ENCODE data around the gene CLCN7. TPM values are rescaled to one million over a fixed set of nuclear protein-coding genes. Genes with fewer than 3 reads are reported as not detected.
"Not testable (repeated sequence)": the region's sequence is repeated elsewhere in the genome, so short reads cannot be mapped to it uniquely, and the experiment has no call there.

The CLCN7 gene
- total and polyA plus RNA-seq, 2 of the 13 experiments (the other 11 are each of a cell fraction or from before 2014, with no cell fraction given), result 24.6 to 25.1 TPM

GRCh38 chr16:1485847-1486496, 11.1 kb upstream of the CLCN7 start:
- FAIRE-seq, result no peak
- intact Hi-C loops (cut with micrococcal nuclease; ENCODE audit: unreplicated experiment) (no loop called here), in situ Hi-C loops (cut with HindIII; ENCODE audit: extremely low pct_ligation_motif_present, low pct_unique_long_range_greater_than_20kb) (no loop called here)
- no peak overlapping the region for H3K4me3 ChIP-seq (replicated peaks in 1 of 3; ENCODE audit: insufficient read depth in 1 of 3, low read depth in 2 of 3, low read length in 3 of 3)
- no TSS peak for BruUV-seq (replicated peaks)
- no peak for DNase-seq (ENCODE audit: low spot score)
- H3K27me3 ChIP-seq (ENCODE audit: control insufficient read depth in 1 of 2, insufficient read depth in 2 of 2, low read length in 2 of 2), result peaks cover 8 to 60% of the 10 kb centered on the region in 2 experiments
- no peak overlapping the region for H2AFZ ChIP-seq (ENCODE audit: low read length)
- H3K4me2 ChIP-seq (ENCODE audit: low read depth, low read length), result no peak overlapping the region
- H3K27ac ChIP-seq (ENCODE audit: extremely low read length, insufficient read depth, low read length), result no peak overlapping the region
- H3K9ac ChIP-seq (ENCODE audit: insufficient read depth, low read depth, low read length), result no peak overlapping the region
- CTCF ChIA-PET (ENCODE audit: low intra/inter-chr PET ratio, low total read pairs), result no interaction called here
- no peaks in the 10 kb centered on the region for H3K9me3 ChIP-seq (ENCODE audit: low read length)
- peak; percentile 13; the same call in 1 of the 3 replicates for ATAC-seq
- TF ChIP-seq ZFP90 (CRISPR knock-in tag; IDR thresholded peaks at IDR 0.05; ENCODE audit: borderline replicate concordance) (peak; percentile 88; the same call in 1 of the 2 replicates), NFKB2 (CRISPR knock-in tag; IDR thresholded peaks at IDR 0.05; ENCODE audit: borderline replicate concordance) (no peak), ZFP62 (CRISPR knock-in tag; IDR thresholded peaks at IDR 0.05) (no peak)
- H3K79me2 ChIP-seq (ENCODE audit: insufficient read depth, low read length), result no peaks in the 10 kb centered on the region
- WGBS (ENCODE audit: low lambda C conversion rate), result 64% methylated on average over 15 of the region's 40 CpGs
- peaks cover 9% of the 10 kb centered on the region; the same call in 1 of the 2 replicates for H3K4me1 ChIP-seq (ENCODE audit: insufficient read depth, low read length)
- H3K36me3 ChIP-seq (replicated peaks in 1 of 2; ENCODE audit: control insufficient read depth in 1 of 2, insufficient read depth in 2 of 2, low read length in 2 of 2), result no peaks in the 10 kb centered on the region
- H4K20me1 ChIP-seq (ENCODE audit: insufficient read depth, low read length), result no peaks in the 10 kb centered on the region
- POLR2A ChIA-PET, result interaction anchor here (0.7 kb wide), 1 partner anchor 8 kb away, joined by 4 read pairs; no protein-coding TSS in a partner anchor

GRCh38 chr16:1481906-1482835, 7.3 kb upstream of the CLCN7 start:
- no peaks in the 10 kb centered on the region for H3K9me3 ChIP-seq (ENCODE audit: low read length)
- H3K27me3 ChIP-seq (ENCODE audit: control insufficient read depth in 1 of 2, insufficient read depth in 2 of 2, low read length in 2 of 2), result peaks cover 6 to 48% of the 10 kb centered on the region in 2 experiments
- no peaks in the 10 kb centered on the region for H3K36me3 ChIP-seq (replicated peaks in 1 of 2; ENCODE audit: control insufficient read depth in 1 of 2, insufficient read depth in 2 of 2, low read length in 2 of 2)
- DNase-seq (ENCODE audit: low spot score), result no peak
- no peaks in the 10 kb centered on the region for H3K79me2 ChIP-seq (ENCODE audit: insufficient read depth, low read length)
- FAIRE-seq, result no peak
- no TSS peak for BruUV-seq (replicated peaks)
- no peak for ATAC-seq
- H3K4me2 ChIP-seq (ENCODE audit: low read depth, low read length), result peak overlapping the region; percentile 7; the same call in 1 of the 2 replicates
- ChIA-PET POLR2A (interaction anchor here (1.8 kb wide), 1 partner anchor 11 kb away, joined by 5 read pairs; the partner anchor contains the start of gene TELO2), CTCF (ENCODE audit: low intra/inter-chr PET ratio, low total read pairs) (no interaction called here)
- H2AFZ ChIP-seq (ENCODE audit: low read length), result no peak overlapping the region
- H3K4me1 ChIP-seq (ENCODE audit: insufficient read depth, low read length), result peaks cover 7% of the 10 kb centered on the region; the same call in 1 of the 2 replicates
- intact Hi-C loops (cut with micrococcal nuclease; ENCODE audit: unreplicated experiment), result no loop called here
- no peak overlapping the region for H3K27ac ChIP-seq (ENCODE audit: extremely low read length, insufficient read depth, low read length)
- H3K9ac ChIP-seq (ENCODE audit: insufficient read depth, low read depth, low read length), result no peak overlapping the region
- TF ChIP-seq ZBTB37 (CRISPR knock-in tag; IDR thresholded peaks at IDR 0.05) (no peak), KLF6 (CRISPR knock-in tag; IDR thresholded peaks at IDR 0.05) (no peak), ZNF775 (CRISPR knock-in tag; IDR thresholded peaks at IDR 0.05; ENCODE audit: borderline replicate concordance) (no peak), MAFG (CRISPR knock-in tag; IDR thresholded peaks at IDR 0.05) (no peak)
- WGBS (ENCODE audit: low lambda C conversion rate), result 41% methylated on average over 18 of the region's 28 CpGs
- in situ Hi-C loops (cut with HindIII; ENCODE audit: extremely low pct_ligation_motif_present, low pct_unique_long_range_greater_than_20kb), result no loop called here
- H3K4me3 ChIP-seq (replicated peaks in 1 of 3; ENCODE audit: insufficient read depth in 1 of 3, low read depth in 2 of 3, low read length in 3 of 3), result no peak overlapping the region
- H4K20me1 ChIP-seq (ENCODE audit: insufficient read depth, low read length), result no peaks in the 10 kb centered on the region

- peaks cover 13% of the 10 kb centered on the region for H3K4me1 ChIP-seq (ENCODE audit: insufficient read depth, low read length)
- FAIRE-seq; H2AFZ ChIP-seq (ENCODE audit: low read length); H3K4me2 ChIP-seq (ENCODE audit: low read depth, low read length); DNase-seq (ENCODE audit: low spot score); H3K27ac ChIP-seq (ENCODE audit: extremely low read length, insufficient read depth, low read length); CTCF ChIA-PET (ENCODE audit: low intra/inter-chr PET ratio, low total read pairs); in situ Hi-C loops (cut with HindIII; ENCODE audit: extremely low pct_ligation_motif_present, low pct_unique_long_range_greater_than_20kb); H3K9ac ChIP-seq (ENCODE audit: insufficient read depth, low read depth, low read length); intact Hi-C loops (cut with micrococcal nuclease; ENCODE audit: unreplicated experiment); H4K20me1 ChIP-seq (ENCODE audit: insufficient read depth, low read length); BruUV-seq (replicated peaks); H3K9me3 ChIP-seq (ENCODE audit: low read length); H3K36me3 ChIP-seq (replicated peaks in 1 of 2; ENCODE audit: control insufficient read depth in 1 of 2, insufficient read depth in 2 of 2, low read length in 2 of 2); H3K4me3 ChIP-seq (replicated peaks in 1 of 3; ENCODE audit: insufficient read depth in 1 of 3, low read depth in 2 of 3, low read length in 3 of 3); H3K79me2 ChIP-seq (ENCODE audit: insufficient read depth, low read length); POLR2A ChIA-PET; ATAC-seq: not testable (repeated sequence)
- peaks cover 5 to 26% of the 10 kb centered on the region in 2 experiments; a peak in 4 of 5 replicates for H3K27me3 ChIP-seq (ENCODE audit: control insufficient read depth in 1 of 2, insufficient read depth in 2 of 2, low read length in 2 of 2)
- whole genome bisulfite sequencing (ENCODE audit: low lambda C conversion rate), result 56% methylated on average over 9 of the region's 9 CpGs
Measured at GRCh38 chr16:1478937-1479336, 4.1 kb upstream of the CLCN7 start.
